Prostate gland (tissue), 2 donors: ENCODE results near the gene TBCK. TPM values are rescaled to one million over a fixed set of nuclear protein-coding genes. Genes with fewer than 3 reads are reported as not detected.
A peak's percentile ranks its signal among the peaks of the same experiment; 100 is the strongest.

ENCODE experiments used
- DNase-seq: peaks from one replicate; pipeline ENCODE4 v3.0.0-alpha.2; 2019; ENCODE audit warnings: low spot score
- H3K27ac ChIP-seq, 2 donors: fragments of 200-600 bp; sonication (generic); 2 replicates each; pipeline ENCODE4 v1.5.1; 2017 to 2019
- H3K27me3 ChIP-seq: fragments of 200-600 bp; sonication (generic); replicated peaks from 2 replicates; pipeline ENCODE4 v1.5.1; 2019; ENCODE audit not compliant: insufficient read depth
- H3K36me3 ChIP-seq, 2 donors: fragments of 200-600 bp; sonication (generic); 1 replicate in 1 of 2; 2 replicates in 1 of 2; pipeline versions ENCODE4 v1.5.1 to v1.8.1; 2017 to 2019
- H3K4me1 ChIP-seq: fragments of 200-600 bp; sonication (generic); replicated peaks from 2 replicates; pipeline ENCODE4 v1.5.1; 2019
- H3K4me3 ChIP-seq, 2 donors: fragments of 200-600 bp; sonication (generic); 2 replicates each; pipeline ENCODE4 v1.5.1; 2017 to 2019
- H3K9me3 ChIP-seq: fragments of 200-600 bp; sonication (generic); 2 replicates; pipeline ENCODE4 v1.5.1; 2017
- POLR2A ChIP-seq: fragments of 450-650 bp; IDR thresholded peaks from one replicate; pipeline ENCODE4 v1.6.1; 2016; ENCODE audit warnings: antibody characterized with exemption, mild to moderate bottlenecking
- POLR2AphosphoS5 ChIP-seq: sonication (generic); formaldehyde crosslinking; IDR thresholded peaks from one replicate; pipeline ENCODE4 v1.6.1; 2017; ENCODE audit warnings: antibody characterized with exemption
- WGBS: methylation state at CpG from one replicate; pipeline ENCODE4 v1.1.5; 2018; 5-methylcytosine and 5-hydroxymethylcytosine counted together
- intact Hi-C: fragments of 100-400 bp; cut with DNase I; formaldehyde crosslinking; loops from one replicate; pipeline ENCODE4 v1.14.2; 2022
- total RNA-seq, 2 donors: library from RNA; depleted of rRNA; stranded (reverse); fragments of >200 nt; gene quantifications; one replicate each; pipeline ENCODE4 v1.1.0, GENCODE V29; 2016
- TF ChIP-seq, protein P1 (sequence below), 4 experiments: fragments of 200-600 bp in 2 of 4; fragments of 450-650 bp in 2 of 4; sonication (generic) in 2 of 4; IDR thresholded peaks; 1 replicate in 3 of 4; 2 replicates in 1 of 4; pipeline ENCODE4 v1.5.1; 2016 to 2019; ENCODE audit warnings: antibody characterized with exemption in 4 of 4, mild to moderate bottlenecking in 2 of 4, moderate library complexity in 2 of 4

TBCK gene
- total RNA-seq, 2 donors from 2014 or later, result 29.8 to 32.3 TPM

DNA sequence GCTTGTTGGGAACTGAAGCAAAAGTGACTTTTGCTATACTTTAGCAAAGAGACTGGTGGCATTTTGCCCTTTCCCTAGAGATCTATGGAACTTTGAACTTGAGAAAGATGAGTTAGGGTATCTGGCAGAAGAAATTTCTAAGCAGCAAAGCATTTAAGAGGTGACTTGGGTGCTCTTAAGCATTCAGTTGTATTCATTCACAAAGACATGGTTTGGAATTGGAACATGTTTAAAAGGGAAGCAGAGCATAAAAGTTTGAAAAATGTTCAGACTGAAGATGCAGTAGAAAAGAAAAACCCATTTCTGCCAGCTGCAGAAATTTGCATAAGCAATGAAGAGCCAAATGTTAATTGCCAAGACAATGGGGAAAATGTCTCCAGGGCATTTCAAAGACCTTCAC lies 21.9 kb upstream of the TBCK start:
- Histone ChIP-seq H3K4me1 (no peaks in the 10 kb centered on the region), H3K9me3 (no peaks in the 10 kb centered on the region), H3K4me3 (no peak overlapping the region), H3K27ac (no peak overlapping the region), H3K36me3 (peaks cover 0 to 11% of the 10 kb centered on the region in 2 donors), H3K27me3 (no peaks in the 10 kb centered on the region)
- intact Hi-C loops, result no loop called here
- DNase-seq, result no peak
- no peak for TF ChIP-seq POLR2AphosphoS5
- TF ChIP-seq, protein P1, sequence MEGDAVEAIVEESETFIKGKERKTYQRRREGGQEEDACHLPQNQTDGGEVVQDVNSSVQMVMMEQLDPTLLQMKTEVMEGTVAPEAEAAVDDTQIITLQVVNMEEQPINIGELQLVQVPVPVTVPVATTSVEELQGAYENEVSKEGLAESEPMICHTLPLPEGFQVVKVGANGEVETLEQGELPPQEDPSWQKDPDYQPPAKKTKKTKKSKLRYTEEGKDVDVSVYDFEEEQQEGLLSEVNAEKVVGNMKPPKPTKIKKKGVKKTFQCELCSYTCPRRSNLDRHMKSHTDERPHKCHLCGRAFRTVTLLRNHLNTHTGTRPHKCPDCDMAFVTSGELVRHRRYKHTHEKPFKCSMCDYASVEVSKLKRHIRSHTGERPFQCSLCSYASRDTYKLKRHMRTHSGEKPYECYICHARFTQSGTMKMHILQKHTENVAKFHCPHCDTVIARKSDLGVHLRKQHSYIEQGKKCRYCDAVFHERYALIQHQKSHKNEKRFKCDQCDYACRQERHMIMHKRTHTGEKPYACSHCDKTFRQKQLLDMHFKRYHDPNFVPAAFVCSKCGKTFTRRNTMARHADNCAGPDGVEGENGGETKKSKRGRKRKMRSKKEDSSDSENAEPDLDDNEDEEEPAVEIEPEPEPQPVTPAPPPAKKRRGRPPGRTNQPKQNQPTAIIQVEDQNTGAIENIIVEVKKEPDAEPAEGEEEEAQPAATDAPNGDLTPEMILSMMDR (IDR thresholded peaks at IDR 0.05), result no peak
- no peak for TF ChIP-seq POLR2A

DNA sequence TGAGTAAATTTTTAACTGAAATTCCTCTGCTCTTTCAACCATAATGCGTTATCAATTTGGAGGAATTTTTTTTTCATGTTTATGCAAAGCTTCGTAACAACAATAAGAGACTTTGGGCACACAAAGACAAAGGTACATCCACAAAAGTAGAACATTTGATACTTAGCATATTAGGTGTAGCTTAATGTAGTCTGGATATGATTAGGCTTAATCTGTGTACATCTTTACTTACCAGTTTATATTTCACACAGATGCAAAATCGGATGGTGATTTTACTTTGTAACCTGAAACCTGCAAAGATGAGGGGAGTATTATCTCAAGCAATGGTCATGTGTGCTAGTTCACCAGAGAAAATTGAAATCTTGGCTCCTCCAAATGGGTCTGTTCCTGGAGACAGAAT lies 20.6 kb upstream of the TBCK start:
- Histone ChIP-seq H3K4me1 (no peaks in the 10 kb centered on the region), H3K9me3 (no peaks in the 10 kb centered on the region), H3K4me3 (no peak overlapping the region), H3K27me3 (no peaks in the 10 kb centered on the region), H3K27ac (no peak overlapping the region), H3K36me3 (peaks cover 0 to 11% of the 10 kb centered on the region in 2 donors)
- TF ChIP-seq POLR2AphosphoS5 (no peak), POLR2A (no peak)
- TF ChIP-seq, protein P1 (IDR thresholded peaks at IDR 0.05), result no peak
- intact Hi-C loops, result no loop called here
- DNase-seq, result no peak
- 95% methylated on average over 3 of the region's 3 CpGs for WGBS

DNA sequence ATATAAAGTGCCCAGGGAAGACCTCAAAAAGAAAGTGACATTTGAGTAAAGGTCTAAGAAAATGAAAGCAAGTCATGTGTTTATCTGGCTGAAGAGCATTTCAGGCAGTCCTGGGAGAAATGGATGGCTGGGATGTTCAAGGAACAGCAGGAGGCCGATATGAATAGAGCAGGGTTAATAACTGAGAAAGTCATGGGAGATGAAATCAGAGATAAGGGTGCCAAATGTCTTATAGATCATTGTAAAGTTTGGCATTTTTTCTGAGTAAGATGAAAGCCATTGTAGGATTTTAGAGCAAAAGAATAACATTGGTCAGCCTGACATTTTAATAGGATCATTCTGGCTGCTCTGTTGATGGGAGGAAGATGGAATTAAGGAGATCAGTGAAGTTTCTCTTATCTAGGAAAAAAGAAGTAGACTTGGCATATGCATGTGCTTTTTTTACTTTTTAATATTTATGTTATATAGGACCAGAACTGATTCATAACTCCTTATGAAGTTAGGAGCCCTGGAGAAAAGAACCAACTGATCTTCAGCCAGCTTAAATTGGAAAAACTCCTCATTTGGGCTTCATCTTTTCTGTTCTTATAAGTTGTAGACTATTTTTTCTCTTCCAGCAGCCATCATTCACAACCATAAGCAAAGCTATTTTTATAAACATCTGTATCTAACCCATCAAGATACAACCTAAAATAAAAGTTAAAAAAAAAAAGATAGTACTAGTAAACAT lies 18.9 kb upstream of the TBCK start:
- intact Hi-C loops, result no loop called here
- Histone ChIP-seq H3K4me1 (no peaks in the 10 kb centered on the region), H3K9me3 (no peaks in the 10 kb centered on the region), H3K36me3 (peaks cover 0 to 11% of the 10 kb centered on the region in 2 donors), H3K27ac (no peak overlapping the region), H3K4me3 (no peak overlapping the region), H3K27me3 (no peaks in the 10 kb centered on the region)
- TF ChIP-seq POLR2A, result no peak
- TF ChIP-seq, protein P1 (IDR thresholded peaks at IDR 0.05), result no peak
- no peak for TF ChIP-seq POLR2AphosphoS5
- no peak for DNase-seq
- WGBS, result 48% methylated on average over 1 of the region's 1 CpG

DNA sequence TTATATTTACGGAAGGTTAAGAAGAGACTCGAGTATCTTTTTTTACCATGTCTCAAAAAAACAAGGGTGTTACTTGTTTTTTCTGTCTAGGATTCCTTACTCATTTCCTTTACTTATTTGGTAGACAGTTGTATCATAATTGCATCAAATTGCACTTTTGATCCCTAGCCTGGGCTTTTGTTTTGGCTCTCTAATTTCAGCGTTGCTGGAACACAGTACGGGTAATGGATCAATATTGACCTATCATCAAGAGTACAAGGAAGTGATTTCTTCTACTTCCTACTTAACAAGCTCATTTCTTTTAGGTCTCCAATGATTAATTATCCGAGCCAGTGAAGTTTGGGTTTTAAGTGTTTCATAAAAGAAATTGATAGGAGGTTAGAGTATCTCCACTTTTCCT lies 17.2 kb upstream of the TBCK start:
- intact Hi-C loops, result no loop called here
- no peaks in the 10 kb centered on the region for H3K4me1 ChIP-seq
- no peak for DNase-seq
- H3K4me3 ChIP-seq, result no peak overlapping the region
- TF ChIP-seq POLR2A, result no peak
- TF ChIP-seq POLR2AphosphoS5, result no peak
- TF ChIP-seq, protein P1 (IDR thresholded peaks at IDR 0.05), result no peak
- WGBS, result 88% methylated on average over 5 of the region's 5 CpGs
- no peaks in the 10 kb centered on the region for H3K27me3 ChIP-seq
- no peak overlapping the region for H3K27ac ChIP-seq
- no peaks in the 10 kb centered on the region for H3K9me3 ChIP-seq
- peaks cover 0 to 5% of the 10 kb centered on the region in 2 donors for H3K36me3 ChIP-seq

DNA sequence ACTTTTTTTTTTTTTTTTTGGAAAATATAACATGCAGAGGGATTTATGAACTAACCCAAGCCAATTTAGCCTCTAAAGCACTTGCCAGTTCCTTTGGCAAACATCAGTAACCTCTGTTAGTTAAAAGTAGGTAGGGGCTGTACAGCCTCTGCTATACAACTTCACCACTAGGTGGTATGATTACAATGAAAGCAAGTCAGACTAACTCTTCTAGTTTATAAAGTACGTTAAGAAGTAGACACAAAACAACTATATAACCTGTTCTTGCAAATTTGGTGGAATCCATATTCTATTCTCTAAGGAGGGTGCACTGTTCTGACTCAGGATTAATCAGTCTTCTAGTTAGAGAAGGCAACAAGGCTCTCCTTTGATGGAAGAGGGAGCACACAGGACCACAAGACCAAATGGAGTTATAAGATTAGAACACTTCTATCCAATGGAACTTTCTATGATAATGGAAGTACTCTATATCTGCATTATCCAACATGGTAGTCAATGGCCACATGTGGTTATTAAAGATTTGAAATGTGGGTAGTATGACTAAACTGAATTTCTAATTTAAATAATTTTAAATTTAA lies 13.1 kb upstream of the TBCK start:
- 16% methylated on average over 1 of the region's 1 CpG for WGBS
- no peaks in the 10 kb centered on the region for H3K27me3 ChIP-seq
- intact Hi-C loops, result no loop called here
- no peaks in the 10 kb centered on the region for H3K4me1 ChIP-seq
- H3K9me3 ChIP-seq, result no peaks in the 10 kb centered on the region
- peaks cover 0 to 3% of the 10 kb centered on the region in 2 donors for H3K36me3 ChIP-seq
- no peak for DNase-seq
- TF ChIP-seq POLR2AphosphoS5, result no peak
- TF ChIP-seq, protein P1 (IDR thresholded peaks at IDR 0.05), result peak in 3 of 4 experiments; percentile 15 to 49 (median 19)
- H3K27ac ChIP-seq, result no peak overlapping the region
- no peak overlapping the region for H3K4me3 ChIP-seq
